Measurements from ENCODE around the gene ZNF782.
"Not testable (repeated sequence)": the region's sequence is repeated elsewhere in the genome, so short reads cannot be mapped to it uniquely, and the experiment has no call there.

Gene ZNF782

GRCh38 chr9:96852676-96853075, 1.6 kb downstream of the ZNF782 start:
- FAIRE-seq (no peak), DNase-seq (ENCODE audit: insufficient read length, low spot score) (no peak)
- TF ChIP-seq, protein P1, sequence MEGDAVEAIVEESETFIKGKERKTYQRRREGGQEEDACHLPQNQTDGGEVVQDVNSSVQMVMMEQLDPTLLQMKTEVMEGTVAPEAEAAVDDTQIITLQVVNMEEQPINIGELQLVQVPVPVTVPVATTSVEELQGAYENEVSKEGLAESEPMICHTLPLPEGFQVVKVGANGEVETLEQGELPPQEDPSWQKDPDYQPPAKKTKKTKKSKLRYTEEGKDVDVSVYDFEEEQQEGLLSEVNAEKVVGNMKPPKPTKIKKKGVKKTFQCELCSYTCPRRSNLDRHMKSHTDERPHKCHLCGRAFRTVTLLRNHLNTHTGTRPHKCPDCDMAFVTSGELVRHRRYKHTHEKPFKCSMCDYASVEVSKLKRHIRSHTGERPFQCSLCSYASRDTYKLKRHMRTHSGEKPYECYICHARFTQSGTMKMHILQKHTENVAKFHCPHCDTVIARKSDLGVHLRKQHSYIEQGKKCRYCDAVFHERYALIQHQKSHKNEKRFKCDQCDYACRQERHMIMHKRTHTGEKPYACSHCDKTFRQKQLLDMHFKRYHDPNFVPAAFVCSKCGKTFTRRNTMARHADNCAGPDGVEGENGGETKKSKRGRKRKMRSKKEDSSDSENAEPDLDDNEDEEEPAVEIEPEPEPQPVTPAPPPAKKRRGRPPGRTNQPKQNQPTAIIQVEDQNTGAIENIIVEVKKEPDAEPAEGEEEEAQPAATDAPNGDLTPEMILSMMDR (IDR thresholded peaks at IDR 0.05; ENCODE audit: insufficient read depth, missing control alignments): no peak

DNA sequence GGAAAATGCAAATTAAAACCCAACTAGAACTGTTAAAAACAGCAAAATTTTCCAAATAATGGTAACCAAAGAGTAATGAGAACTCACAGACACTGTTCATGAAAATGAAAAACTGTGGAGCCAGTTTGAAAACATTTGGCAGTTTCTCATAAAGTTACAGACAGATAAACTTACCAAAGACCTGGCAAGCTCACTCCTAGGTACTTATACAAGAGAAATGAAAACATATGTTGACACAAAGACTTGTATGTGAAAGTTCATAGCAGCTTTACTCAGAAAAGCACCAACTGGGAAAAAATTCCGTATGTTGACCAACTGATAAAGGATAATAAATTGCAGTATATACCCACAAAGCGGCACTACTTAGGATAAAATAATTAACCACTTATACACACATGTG, 10.3 kb downstream of the ZNF782 start:
- no peak for FAIRE-seq
- TF ChIP-seq, protein P1 (IDR thresholded peaks at IDR 0.05; ENCODE audit: insufficient read depth, missing control alignments): no peak
- no peak for DNase-seq (ENCODE audit: insufficient read length, low spot score)

DNA sequence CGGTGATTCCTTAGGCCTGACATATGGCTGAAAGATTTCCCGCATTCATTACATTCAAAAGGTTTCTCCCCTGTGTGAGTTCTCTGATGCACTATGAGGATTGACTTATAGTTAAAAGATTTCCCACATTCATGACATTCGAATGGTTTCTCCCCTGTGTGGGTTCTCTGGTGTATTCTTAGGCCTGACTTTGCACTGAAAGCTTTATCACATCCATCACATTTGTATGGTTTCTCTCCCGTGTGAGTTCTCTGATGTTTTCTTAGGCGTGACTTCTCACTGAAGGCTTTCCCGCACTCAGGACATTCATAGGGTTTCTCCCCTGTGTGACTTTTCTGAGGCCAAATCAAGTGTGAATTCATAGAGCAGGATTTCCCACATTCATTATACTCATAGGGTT, 35.8 kb downstream of the ZNF782 start:
- TF ChIP-seq, protein P1 (IDR thresholded peaks at IDR 0.05; ENCODE audit: insufficient read depth, missing control alignments): no peak
- DNase-seq (ENCODE audit: insufficient read length, low spot score) (no peak), FAIRE-seq (no peak)

DNA sequence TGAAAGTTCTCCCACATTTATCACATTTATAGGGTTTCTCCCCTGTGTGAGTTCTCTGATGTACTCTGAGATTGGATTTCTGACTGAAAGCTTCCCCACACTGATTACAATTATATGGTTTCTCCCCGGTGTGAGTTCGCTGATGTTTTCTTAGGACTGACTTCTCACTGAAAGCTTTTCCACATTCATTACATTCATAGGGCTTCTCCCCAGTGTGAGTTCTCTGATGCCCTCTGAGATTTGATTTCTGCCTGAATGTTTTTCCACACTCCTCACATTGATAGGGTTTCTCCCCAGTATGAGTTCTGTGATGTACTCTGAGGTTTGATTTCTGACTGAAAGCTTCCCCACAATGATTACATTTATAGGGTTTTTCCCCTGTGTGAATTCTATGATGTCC, 36.3 kb downstream of the ZNF782 start:
- DNase-seq (ENCODE audit: insufficient read length, low spot score) (no peak), FAIRE-seq (no peak)
- TF ChIP-seq, protein P1 (IDR thresholded peaks at IDR 0.05; ENCODE audit: insufficient read depth, missing control alignments): no peak

GRCh38 chr9:96813607-96814006, 40.7 kb downstream of the ZNF782 start:
- TF ChIP-seq, protein P1 (IDR thresholded peaks at IDR 0.05; ENCODE audit: insufficient read depth, missing control alignments): no peak
- FAIRE-seq: no peak
- DNase-seq (ENCODE audit: insufficient read length, low spot score): no peak

DNA sequence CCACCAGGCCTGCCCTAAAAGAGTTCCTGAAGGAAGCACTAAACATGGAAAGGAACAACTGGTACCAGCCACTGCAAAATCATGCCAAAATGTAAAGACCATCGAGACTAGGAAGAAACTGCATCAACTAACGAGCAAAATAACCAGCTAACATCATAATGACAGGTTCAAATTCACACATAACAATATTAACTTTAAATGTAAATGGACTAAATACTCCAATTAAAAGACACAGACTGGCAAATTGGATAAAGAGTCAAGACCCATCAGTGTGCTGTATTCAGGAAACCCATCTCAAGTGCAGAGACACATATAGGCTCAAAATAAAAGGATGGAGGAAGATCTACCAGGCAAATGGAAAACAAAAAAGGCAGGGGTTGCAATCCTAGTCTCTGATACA, 55.4 kb downstream of the ZNF782 start:
- not testable (repeated sequence) for FAIRE-seq; DNase-seq (ENCODE audit: insufficient read length, low spot score)

- TF ChIP-seq, protein P1 (IDR thresholded peaks at IDR 0.05; ENCODE audit: insufficient read depth, missing control alignments): no peak
- DNase-seq (ENCODE audit: insufficient read length, low spot score) (no peak), FAIRE-seq (no peak)
These were observed 70.3 kb downstream of the ZNF782 start for GRCh38 chr9:96784021-96784420.

DNA sequence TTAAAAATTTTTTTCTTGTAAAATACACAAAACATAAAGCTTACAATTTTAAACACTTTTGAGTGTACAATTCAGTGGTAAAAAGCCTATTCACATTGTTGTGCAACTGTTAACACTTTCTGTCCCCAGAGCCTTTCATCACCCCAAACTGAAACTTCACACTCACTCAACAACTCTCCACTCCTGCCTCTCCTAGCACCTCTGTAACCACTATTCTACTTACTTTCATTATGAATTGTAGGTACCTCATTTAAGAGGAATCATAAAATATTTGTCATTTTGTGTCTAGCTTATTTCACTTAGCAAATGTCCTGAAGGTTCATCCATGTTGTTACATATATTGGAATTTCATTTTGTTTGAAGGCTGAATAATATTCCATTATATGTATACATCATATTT, 72.1 kb downstream of the ZNF782 start:
- no peak for FAIRE-seq
- DNase-seq (ENCODE audit: insufficient read length, low spot score): no peak
- TF ChIP-seq, protein P1 (IDR thresholded peaks at IDR 0.05; ENCODE audit: insufficient read depth, missing control alignments): no peak

Measured in D721Med (cell line).